GM12878 (cell line): Measurements from ENCODE around the gene PITRM1. TPM values are rescaled to one million over a fixed set of nuclear protein-coding genes. Genes with fewer than 3 reads are reported as not detected.

Experiments
- ATAC-seq: fragments of 200-7000 bp; cut with Tn5 transposase; 3 replicates; pipeline ENCODE4 v1.9.1; 2020; ENCODE audit warnings: mild to moderate bottlenecking, moderate library complexity
- BruUV-seq: library from RNA; stranded (reverse); fragments of 400-500 nt; replicated peaks from 2 replicates; lab custom pipeline; 2021; lab: Mats Ljungman, UMichigan
- CTCF ChIA-PET: fragments of 300-600 bp; sonication (Branson Sonifier 250); formaldehyde crosslinking; extraction: SDS; loops from one replicate; lab custom pipeline; 2021; ENCODE audit warnings: inconsistent platforms; lab: Yijun Ruan, JAX
- POLR2A ChIA-PET: fragments of 350-600 bp; formaldehyde crosslinking; extraction: SDS; loops from one replicate; lab custom pipeline; 2021; ENCODE audit warnings: inconsistent platforms; lab: Charles Lee
- RAD21 ChIA-PET: fragments of 300-600 bp; sonication (Branson Sonifier 250); formaldehyde crosslinking; loops from one replicate; lab custom pipeline; 2023; ENCODE audit warnings: antibody characterized with exemption; ENCODE audit not compliant: unreplicated experiment; lab: Charles Lee
- SMC1A ChIA-PET: fragments of 300-600 bp; sonication (Branson Sonifier 250); formaldehyde crosslinking; loops from one replicate; lab custom pipeline; 2023; ENCODE audit not compliant: unreplicated experiment, uncharacterized antibody; lab: Charles Lee
- DNase-seq: peaks from one replicate; pipeline ENCODE4 v3.0.0-alpha.2; 2011; ENCODE audit warnings: low read depth, low spot score
- FAIRE-seq: peaks from 3 replicates; lab custom pipeline; 2011; peaks lifted over from hg19 to GRCh38; lab: Jason Lieb, UNC
- H2AFZ ChIP-seq: 2 replicates; pipeline ENCODE4 v1.6.0; 2011; ENCODE audit warnings: low read depth, low read length, control low read depth; ENCODE audit not compliant: control insufficient read depth
- H3K27ac ChIP-seq: 2 replicates; pipeline ENCODE4 v1.5.1; 2011; ENCODE audit warnings: control low read depth; ENCODE audit not compliant: control insufficient read depth, insufficient read depth
- H3K27me3 ChIP-seq, 2 experiments: replicated peaks in 1 of 2; 2 replicates each; pipeline versions ENCODE4 v1.6.0 to v1.6.1; 2011; ENCODE audit warnings: low read length in 1 of 2; ENCODE audit not compliant: control insufficient read depth in 2 of 2, insufficient read depth in 2 of 2
- H3K36me3 ChIP-seq, 2 experiments: 2 replicates each; pipeline ENCODE4 v1.5.1; 2011; ENCODE audit warnings: low read length in 1 of 2; ENCODE audit not compliant: control insufficient read depth in 2 of 2, insufficient read depth in 2 of 2
- H3K4me1 ChIP-seq: 2 replicates; pipeline ENCODE4 v1.6.1; 2011; ENCODE audit warnings: mild to moderate bottlenecking, low read length, moderate library complexity, mixed read lengths; ENCODE audit not compliant: control insufficient read depth, insufficient read depth
- H3K4me2 ChIP-seq: 2 replicates; pipeline ENCODE4 v1.6.0; 2011; ENCODE audit warnings: control low read depth; ENCODE audit not compliant: control insufficient read depth, insufficient read depth
- H3K4me3 ChIP-seq: fragments of 200-600 bp; sonication (generic); 2 replicates; pipeline ENCODE4 v1.5.1; 2016
- H3K79me2 ChIP-seq: 2 replicates; pipeline ENCODE4 v1.6.0; 2011; ENCODE audit warnings: low read length; ENCODE audit not compliant: control insufficient read depth, insufficient read depth
- H3K9ac ChIP-seq: 2 replicates; pipeline ENCODE4 v1.8.0; 2011; ENCODE audit warnings: low read length, control low read depth, mixed read lengths; ENCODE audit not compliant: control insufficient read depth, insufficient read depth
- H3K9me3 ChIP-seq: replicated peaks from 3 replicates; pipeline ENCODE4 v1.5.1; 2011; ENCODE audit warnings: mild to moderate bottlenecking, low read length; ENCODE audit not compliant: control insufficient read depth, insufficient read depth
- H4K20me1 ChIP-seq: 2 replicates; pipeline ENCODE4 v1.6.0; 2011; ENCODE audit not compliant: control insufficient read depth, insufficient read depth
- ASH2L ChIP-seq: fragments of 300-600, 200-600 bp; sonication (generic); IDR thresholded peaks from 2 replicates; pipeline ENCODE4 v1.6.1; 2017; ENCODE audit warnings: low read depth, mild to moderate bottlenecking, borderline replicate concordance
- CHD4 ChIP-seq: fragments of 200-600 bp; sonication (generic); IDR thresholded peaks from 2 replicates; pipeline ENCODE4 v1.6.1; 2016; ENCODE audit warnings: mild to moderate bottlenecking
- DPF2 ChIP-seq: fragments of 450-650 bp; IDR thresholded peaks from 2 replicates; pipeline ENCODE4 v1.6.1; 2017; ENCODE audit warnings: mild to moderate bottlenecking
- JUNB ChIP-seq: IDR thresholded peaks from 2 replicates; pipeline ENCODE4 v1.6.1; 2016; ENCODE audit warnings: antibody characterized with exemption, mild to moderate bottlenecking
- NFIC ChIP-seq: IDR thresholded peaks from 2 replicates; pipeline ENCODE4 v1.6.1; 2012; ENCODE audit warnings: low read depth, mild to moderate bottlenecking, inconsistent platforms, low read length, moderate library complexity
- NR2C2 ChIP-seq: IDR thresholded peaks from 2 replicates; pipeline ENCODE4 v1.6.1; 2011; ENCODE audit warnings: borderline replicate concordance, low read depth; ENCODE audit not compliant: control insufficient read depth, insufficient read length
- PML ChIP-seq: IDR thresholded peaks from 2 replicates; pipeline ENCODE4 v1.6.1; 2012; ENCODE audit warnings: low read length, inconsistent platforms
- SMC3 ChIP-seq: IDR thresholded peaks from 2 replicates; pipeline ENCODE4 v1.6.1; 2011; ENCODE audit warnings: low read length, improper control_type of control experiment, borderline replicate concordance
- ZNF24 ChIP-seq: fragments of 450-650 bp; IDR thresholded peaks from 2 replicates; pipeline ENCODE4 v1.6.1; 2017; ENCODE audit warnings: antibody characterized with exemption, mild to moderate bottlenecking
- ZZZ3 ChIP-seq: IDR thresholded peaks from 2 replicates; pipeline ENCODE4 v1.6.1; 2011; ENCODE audit warnings: low read depth; ENCODE audit not compliant: control insufficient read depth, insufficient read length
- WGBS: methylation state at CpG from one replicate; pipeline ENCODE4 v1.1.6; 2016; ENCODE audit warnings: low lambda C conversion rate; ENCODE audit not compliant: insufficient replicate concordance, insufficient coverage; ENCODE audit errors: missing lambda C conversion rate; 5-methylcytosine and 5-hydroxymethylcytosine counted together
- in situ Hi-C: fragments of 300-500 bp; cut with MboI; formaldehyde crosslinking; loops from 9 replicates; pipeline ENCODE4 v1.14.3; 2018; ENCODE audit warnings: mixed read lengths
- intact Hi-C: fragments of 100-400 bp; cut with micrococcal nuclease; formaldehyde crosslinking; loops from one replicate; pipeline ENCODE4 v1.14.2; 2022; ENCODE audit not compliant: unreplicated experiment
- polyA plus RNA-seq, 11 experiments: library from polyadenylated mRNA; depleted of rRNA in 4 of 11; unstranded in 6 of 11; stranded (reverse) in 5 of 11; fragments of >200 nt; fragmentation: Nextera tagmentation in 4 of 11; fragmentation: Illumina TruSeq in 1 of 11; extraction: Ambion mirVana in 4 of 11; extraction: Trizol in 1 of 11; gene quantifications; 1 replicate in 1 of 11; 2 replicates in 10 of 11; pipeline versions ENCODE4 v1.2.1 to v1.2.3, GENCODE V29; 2011 to 2016; ENCODE audit warnings: inconsistent platforms in 2 of 11, missing spikeins in 2 of 11, low read depth in 1 of 11
- total RNA-seq, 4 experiments: library from RNA; depleted of rRNA in 3 of 4; stranded (reverse); fragments of >200 nt in 3 of 4; fragmentation: Illumina TruSeq in 1 of 4; extraction: Trizol in 1 of 4; gene quantifications; 2 replicates each; pipeline versions ENCODE4 v1.2.1 to v1.2.3, GENCODE V29; 2013 to 2021
- TF ChIP-seq, protein P1 (sequence below): fragments of 450-650 bp; IDR thresholded peaks from 2 replicates; pipeline ENCODE4 v1.6.1; 2018; ENCODE audit warnings: borderline replicate concordance, mild to moderate bottlenecking; ENCODE audit not compliant: partially characterized antibody
- TF ChIP-seq, protein P2 (sequence below): fragments of 450-650 bp; IDR thresholded peaks from 2 replicates; pipeline ENCODE4 v1.6.1; 2016; ENCODE audit warnings: mild to moderate bottlenecking, moderate library complexity, borderline replicate concordance

The PITRM1 gene
- total and polyA plus RNA-seq, 10 of the 15 experiments (the other 5 are each of a cell fraction or from before 2014, with no cell fraction given) = 15.5 to 53.0 (median 45.0) TPM

DNA sequence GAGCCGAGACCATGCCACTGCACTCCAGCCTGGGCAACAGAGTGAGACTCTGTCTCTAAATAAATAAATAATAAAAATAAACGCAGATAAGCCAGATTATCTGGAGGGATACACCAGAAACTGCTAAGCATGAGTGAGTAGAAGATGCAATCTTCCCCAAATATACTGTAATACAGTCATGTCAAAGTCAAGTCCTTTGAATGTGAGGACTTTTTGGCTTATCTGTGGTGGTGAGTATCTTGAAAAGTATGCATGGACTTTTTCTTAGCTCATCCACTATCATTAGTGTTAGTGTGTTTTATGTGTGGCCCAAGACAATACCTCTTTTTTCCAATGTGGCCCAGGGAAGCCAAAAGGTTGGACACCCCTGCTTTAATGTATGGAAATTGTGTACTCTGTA lies 44.7 kb upstream of the PITRM1 start:
- Histone ChIP-seq H4K20me1 (no peaks in the 10 kb centered on the region), H3K36me3 (no peaks in the 10 kb centered on the region), H3K27me3 (peaks cover 0 to 1% of the 10 kb centered on the region in 2 experiments; a peak in 2 of 4 replicates), H3K79me2 (no peaks in the 10 kb centered on the region), H3K4me3 (no peak overlapping the region), H3K4me1 (no peaks in the 10 kb centered on the region), H2AFZ (no peak overlapping the region), H3K9ac (no peak overlapping the region), H3K4me2 (no peak overlapping the region), H3K27ac (no peak overlapping the region), H3K9me3 (no peaks in the 10 kb centered on the region)
- no peak for ATAC-seq
- FAIRE-seq = no peak
- POLR2A ChIA-PET = no interaction called here
- CTCF ChIA-PET = no interaction called here
- DNase-seq = no peak
- WGBS = 47% methylated on average over 2 of the region's 2 CpGs
- RAD21 ChIA-PET = no interaction called here
- intact Hi-C loops = no loop called here
- TF ChIP-seq PML = no peak
- TF ChIP-seq ASH2L = no peak
- SMC1A ChIA-PET = no interaction called here
- in situ Hi-C loops = no loop called here
- no TSS peak for BruUV-seq

DNA sequence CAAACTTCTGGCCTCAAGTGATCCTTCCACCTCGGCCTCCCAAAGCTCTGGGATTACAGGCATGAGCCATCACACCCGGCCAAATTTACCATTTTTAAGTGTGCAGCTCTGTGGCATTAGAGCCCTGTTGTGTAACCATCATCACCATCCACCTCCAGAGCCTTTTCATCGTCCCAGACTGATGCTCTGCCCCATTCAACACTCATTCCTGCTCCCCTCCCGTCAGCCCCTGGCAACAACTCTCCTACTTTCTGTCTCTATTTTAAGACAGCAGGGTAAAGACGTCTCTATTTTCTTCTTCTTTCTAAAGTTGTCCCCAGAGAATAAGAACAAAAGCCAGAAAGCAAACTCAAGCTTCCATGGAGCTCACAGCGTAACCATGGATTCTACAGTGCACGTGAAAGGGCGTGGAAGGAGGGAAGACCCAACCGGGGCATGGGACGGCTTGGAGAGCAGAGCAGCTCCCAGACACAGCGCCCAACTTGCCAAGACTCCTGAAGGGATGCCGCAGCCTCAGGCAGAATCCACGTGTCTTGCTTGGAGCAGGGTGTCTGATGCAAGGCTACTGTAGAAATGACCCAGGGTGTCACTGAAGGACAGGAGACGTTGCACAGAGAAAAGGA lies 42.7 kb upstream of the PITRM1 start:
- Histone ChIP-seq H3K36me3 (no peaks in the 10 kb centered on the region), H2AFZ (no peak overlapping the region), H4K20me1 (no peaks in the 10 kb centered on the region), H3K9ac (no peak overlapping the region), H3K27me3 (peaks cover 0 to 1% of the 10 kb centered on the region in 2 experiments; a peak in 2 of 4 replicates), H3K4me2 (no peak overlapping the region), H3K27ac (no peak overlapping the region), H3K9me3 (no peaks in the 10 kb centered on the region), H3K4me3 (no peak overlapping the region), H3K79me2 (no peaks in the 10 kb centered on the region), H3K4me1 (no peaks in the 10 kb centered on the region)
- in situ Hi-C loops = no loop called here
- SMC1A ChIA-PET = no interaction called here
- intact Hi-C loops = no loop called here
- WGBS = 33% methylated on average over 14 of the region's 14 CpGs
- no TSS peak for BruUV-seq
- POLR2A ChIA-PET = no interaction called here
- ATAC-seq (no peak), FAIRE-seq (no peak), DNase-seq (no peak)
- RAD21 ChIA-PET = no interaction called here
- CTCF ChIA-PET = no interaction called here
- TF ChIP-seq SMC3 (no peak), ZZZ3 (no peak), DPF2 (no peak), ZNF24 (no peak), NR2C2 (no peak), CHD4 (no peak), JUNB (no peak), NFIC (no peak)
- TF ChIP-seq, protein P1, sequence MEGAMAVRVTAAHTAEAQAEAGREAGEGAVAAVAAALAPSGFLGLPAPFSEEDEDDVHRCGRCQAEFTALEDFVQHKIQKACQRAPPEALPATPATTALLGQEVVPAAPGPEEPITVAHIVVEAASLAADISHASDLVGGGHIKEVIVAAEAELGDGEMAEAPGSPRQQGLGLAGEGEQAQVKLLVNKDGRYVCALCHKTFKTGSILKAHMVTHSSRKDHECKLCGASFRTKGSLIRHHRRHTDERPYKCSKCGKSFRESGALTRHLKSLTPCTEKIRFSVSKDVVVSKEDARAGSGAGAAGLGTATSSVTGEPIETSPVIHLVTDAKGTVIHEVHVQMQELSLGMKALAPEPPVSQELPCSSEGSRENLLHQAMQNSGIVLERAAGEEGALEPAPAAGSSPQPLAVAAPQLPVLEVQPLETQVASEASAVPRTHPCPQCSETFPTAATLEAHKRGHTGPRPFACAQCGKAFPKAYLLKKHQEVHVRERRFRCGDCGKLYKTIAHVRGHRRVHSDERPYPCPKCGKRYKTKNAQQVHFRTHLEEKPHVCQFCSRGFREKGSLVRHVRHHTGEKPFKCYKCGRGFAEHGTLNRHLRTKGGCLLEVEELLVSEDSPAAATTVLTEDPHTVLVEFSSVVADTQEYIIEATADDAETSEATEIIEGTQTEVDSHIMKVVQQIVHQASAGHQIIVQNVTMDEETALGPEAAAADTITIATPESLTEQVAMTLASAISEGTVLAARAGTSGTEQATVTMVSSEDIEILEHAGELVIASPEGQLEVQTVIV = no peak
- TF ChIP-seq, protein P2, sequence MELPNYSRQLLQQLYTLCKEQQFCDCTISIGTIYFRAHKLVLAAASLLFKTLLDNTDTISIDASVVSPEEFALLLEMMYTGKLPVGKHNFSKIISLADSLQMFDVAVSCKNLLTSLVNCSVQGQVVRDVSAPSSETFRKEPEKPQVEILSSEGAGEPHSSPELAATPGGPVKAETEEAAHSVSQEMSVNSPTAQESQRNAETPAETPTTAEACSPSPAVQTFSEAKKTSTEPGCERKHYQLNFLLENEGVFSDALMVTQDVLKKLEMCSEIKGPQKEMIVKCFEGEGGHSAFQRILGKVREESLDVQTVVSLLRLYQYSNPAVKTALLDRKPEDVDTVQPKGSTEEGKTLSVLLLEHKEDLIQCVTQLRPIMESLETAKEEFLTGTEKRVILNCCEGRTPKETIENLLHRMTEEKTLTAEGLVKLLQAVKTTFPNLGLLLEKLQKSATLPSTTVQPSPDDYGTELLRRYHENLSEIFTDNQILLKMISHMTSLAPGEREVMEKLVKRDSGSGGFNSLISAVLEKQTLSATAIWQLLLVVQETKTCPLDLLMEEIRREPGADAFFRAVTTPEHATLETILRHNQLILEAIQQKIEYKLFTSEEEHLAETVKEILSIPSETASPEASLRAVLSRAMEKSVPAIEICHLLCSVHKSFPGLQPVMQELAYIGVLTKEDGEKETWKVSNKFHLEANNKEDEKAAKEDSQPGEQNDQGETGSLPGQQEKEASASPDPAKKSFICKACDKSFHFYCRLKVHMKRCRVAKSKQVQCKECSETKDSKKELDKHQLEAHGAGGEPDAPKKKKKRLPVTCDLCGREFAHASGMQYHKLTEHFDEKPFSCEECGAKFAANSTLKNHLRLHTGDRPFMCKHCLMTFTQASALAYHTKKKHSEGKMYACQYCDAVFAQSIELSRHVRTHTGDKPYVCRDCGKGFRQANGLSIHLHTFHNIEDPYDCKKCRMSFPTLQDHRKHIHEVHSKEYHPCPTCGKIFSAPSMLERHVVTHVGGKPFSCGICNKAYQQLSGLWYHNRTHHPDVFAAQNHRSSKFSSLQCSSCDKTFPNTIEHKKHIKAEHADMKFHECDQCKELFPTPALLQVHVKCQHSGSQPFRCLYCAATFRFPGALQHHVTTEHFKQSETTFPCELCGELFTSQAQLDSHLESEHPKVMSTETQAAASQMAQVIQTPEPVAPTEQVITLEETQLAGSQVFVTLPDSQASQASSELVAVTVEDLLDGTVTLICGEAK = no peak
